ENCODE results near the gene CYB561A3.
A peak's percentile ranks its signal among the peaks of the same experiment; 100 is the strongest.

CYB561A3 gene

GRCh38 chr11:61338783-61339489, 22.7 kb downstream of the CYB561A3 start:
- no peak for DNase-seq (ENCODE audit: extremely low read depth, low read depth)
- TF ChIP-seq CTCF (IDR thresholded peaks at IDR 0.05; ENCODE audit: low read depth, low read length, missing control alignments), result no peak
- H3K4me3 ChIP-seq (replicated peaks; ENCODE audit: low read depth, low read length), result no peak overlapping the region

DNA sequence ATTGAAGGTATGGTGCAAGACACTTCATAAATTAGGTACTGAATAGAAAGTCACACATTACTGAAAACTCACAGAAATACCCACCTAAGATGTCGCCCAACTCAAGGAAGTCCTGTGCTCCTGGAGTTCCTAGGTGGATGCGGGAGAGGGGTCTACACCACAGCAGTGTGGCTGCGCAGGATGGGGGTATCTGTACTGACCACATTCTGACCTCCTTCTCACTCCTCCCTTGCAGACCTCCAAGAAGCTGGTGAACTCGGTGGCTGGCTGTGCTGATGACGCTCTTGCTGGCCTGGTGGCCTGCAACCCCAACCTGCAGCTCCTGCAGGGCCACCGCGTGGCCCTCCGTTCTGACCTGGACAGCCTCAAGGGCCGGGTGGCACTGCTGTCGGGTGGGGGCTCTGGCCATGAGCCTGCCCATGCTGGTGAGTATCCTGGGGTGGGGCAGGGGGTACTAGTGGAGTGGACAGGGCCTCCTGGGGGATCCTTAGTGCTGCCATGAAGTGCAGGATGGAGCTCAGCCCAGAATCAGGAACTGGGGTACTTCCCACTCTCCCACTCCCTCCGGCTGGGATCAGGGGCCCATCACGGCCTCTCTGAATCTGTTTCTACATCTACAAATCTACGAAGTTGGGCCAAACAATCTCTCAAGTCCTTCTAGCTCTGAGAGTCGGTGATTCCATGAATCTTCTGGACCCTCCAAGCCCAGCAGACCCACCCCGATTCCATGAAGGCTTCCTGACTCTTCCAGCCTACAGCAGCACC, 23.8 kb downstream of the CYB561A3 start:
- DNase-seq (ENCODE audit: extremely low read depth, low read depth), result no peak
- TF ChIP-seq CTCF (IDR thresholded peaks at IDR 0.05; ENCODE audit: low read depth, low read length, missing control alignments), result no peak
- H3K4me3 ChIP-seq (replicated peaks; ENCODE audit: low read depth, low read length), result no peak overlapping the region

DNA sequence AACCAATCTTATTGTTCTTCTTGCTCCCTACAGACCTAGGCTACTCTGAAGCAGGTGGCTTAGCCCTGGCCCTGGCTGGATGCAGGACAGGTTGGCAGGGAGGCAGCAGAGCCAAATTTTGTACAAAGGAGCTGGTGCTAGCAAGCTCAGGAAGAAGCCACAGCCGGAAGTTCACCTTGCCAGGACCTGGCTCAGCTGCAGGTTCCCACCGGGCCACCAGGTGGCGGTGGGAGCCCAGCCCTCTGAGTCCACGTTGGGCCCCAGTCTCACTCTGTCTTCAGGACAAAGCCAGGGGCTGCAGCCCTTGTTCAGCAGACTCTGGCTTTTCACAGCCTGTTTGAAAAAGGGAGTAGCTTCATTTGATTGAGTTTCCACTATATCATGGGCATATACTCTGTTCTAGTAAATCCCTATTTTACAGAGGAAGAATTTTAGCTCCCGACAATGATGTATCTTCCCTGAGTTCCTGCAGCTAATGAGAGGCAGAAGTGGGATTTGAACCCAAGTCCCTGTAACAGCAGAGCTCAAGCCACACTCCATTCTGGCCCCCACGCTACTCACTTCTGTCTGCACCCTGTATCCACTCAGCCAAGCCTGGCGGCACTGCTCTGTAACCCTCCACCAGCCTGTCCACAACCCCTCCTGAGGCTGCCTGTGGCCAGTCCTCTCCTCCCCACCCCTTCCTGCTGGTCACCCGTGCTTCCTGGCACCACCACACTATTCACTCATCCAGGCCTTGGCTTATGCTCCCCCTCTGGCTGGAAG, 25.3 kb downstream of the CYB561A3 start:
- peak; percentile 99 for TF ChIP-seq CTCF (IDR thresholded peaks at IDR 0.05; ENCODE audit: low read depth, low read length, missing control alignments)
- no peak overlapping the region for H3K4me3 ChIP-seq (replicated peaks; ENCODE audit: low read depth, low read length)
- DNase-seq (ENCODE audit: extremely low read depth, low read depth), result peak; percentile 42

GRCh38 chr11:61335355-61335710, 26.3 kb downstream of the CYB561A3 start:
- DNase-seq (ENCODE audit: extremely low read depth, low read depth), result no peak
- TF ChIP-seq CTCF (IDR thresholded peaks at IDR 0.05; ENCODE audit: low read depth, low read length, missing control alignments), result no peak
- H3K4me3 ChIP-seq (replicated peaks; ENCODE audit: low read depth, low read length), result no peak overlapping the region

- TF ChIP-seq CTCF (IDR thresholded peaks at IDR 0.05; ENCODE audit: low read depth, low read length, missing control alignments), result no peak
- DNase-seq (ENCODE audit: extremely low read depth, low read depth), result peak; percentile 32
- no peak overlapping the region for H3K4me3 ChIP-seq (replicated peaks; ENCODE audit: low read depth, low read length)
Observed at GRCh38 chr11:61334434-61335354, 27.0 kb downstream of the CYB561A3 start.

All from HFF-Myc (cell line).